B cell (primary cell): ENCODE data around the gene STN1. TPM values are rescaled to one million over a fixed set of nuclear protein-coding genes. Genes with fewer than 3 reads are reported as not detected.

ENCODE experiments used
- ATAC-seq: fragments of 200-7000 bp; cut with Tn5 transposase; one replicate; pipeline ENCODE4 v1.10.0; 2021; ENCODE audit warnings: low read depth, mild to moderate bottlenecking, moderate number of reproducible peaks, moderate library complexity
- CTCF ChIA-PET: fragments of 350-600 bp; sonication (Branson Sonifier 250); formaldehyde crosslinking; loops from one replicate; lab custom pipeline; 2021; ENCODE audit warnings: antibody characterized with exemption, inconsistent platforms; lab: Charles Lee
- POLR2A ChIA-PET: fragments of 350-600 bp; sonication (Branson Sonifier 250); formaldehyde crosslinking; loops from one replicate; lab custom pipeline; 2021; ENCODE audit warnings: antibody characterized with exemption; lab: Charles Lee
- DNase-seq: peaks from one replicate; pipeline ENCODE4 v3.0.0; 2013
- H2AFZ ChIP-seq: 2 replicates; pipeline ENCODE4 v1.6.1; 2012; ENCODE audit warnings: mild to moderate bottlenecking, low read depth, low read length; ENCODE audit not compliant: insufficient read depth, poor library complexity, severe bottlenecking
- H3K27ac ChIP-seq, 2 donors: 1 replicate in 1 of 2; 2 replicates in 1 of 2; pipeline ENCODE4 v1.5.1; 2012 to 2013; ENCODE audit warnings: low read length in 2 of 2, mild to moderate bottlenecking in 2 of 2, moderate library complexity in 1 of 2
- H3K27me3 ChIP-seq, 4 experiments: fragments of 200-600 bp in 1 of 4; sonication (generic) in 1 of 4; replicated peaks in 1 of 4; 1 replicate in 2 of 4; 2 replicates in 2 of 4; pipeline versions ENCODE4 v1.6.1 to v1.7.0; 2013 to 2016; ENCODE audit warnings: low read length in 3 of 4, mild to moderate bottlenecking in 2 of 4, mixed read lengths in 1 of 4, moderate library complexity in 1 of 4; ENCODE audit not compliant: insufficient read depth in 4 of 4, control insufficient read depth in 3 of 4; ENCODE audit errors: control extremely low read depth in 1 of 4
- H3K36me3 ChIP-seq, 2 experiments: replicated peaks in 1 of 2; 1 replicate in 1 of 2; 2 replicates in 1 of 2; pipeline versions ENCODE4 v1.6.1 to v1.7.1; 2013; ENCODE audit warnings: low read length in 1 of 2; ENCODE audit not compliant: insufficient read depth in 2 of 2, control insufficient read depth in 1 of 2; ENCODE audit errors: control extremely low read depth in 1 of 2, extremely low read depth in 1 of 2
- H3K4me1 ChIP-seq, 2 donors: fragments of 200-600 bp in 1 of 2; sonication (generic) in 1 of 2; 1 replicate in 1 of 2; 2 replicates in 1 of 2; pipeline versions ENCODE4 v1.5.1 to v1.6.1; 2013 to 2017; ENCODE audit warnings: low read length in 2 of 2; ENCODE audit not compliant: control insufficient read depth in 2 of 2, insufficient read depth in 2 of 2
- H3K4me2 ChIP-seq: replicated peaks from 2 replicates; pipeline ENCODE3; 2012; ENCODE audit warnings: mild to moderate bottlenecking, low read depth, low read length; ENCODE audit not compliant: poor library complexity, severe bottlenecking
- H3K4me3 ChIP-seq, 5 experiments: fragments of 200-600 bp in 1 of 5; sonication (generic) in 1 of 5; 1 replicate in 3 of 5; 2 replicates in 2 of 5; pipeline versions ENCODE4 v1.5.1 to v1.7.0; 2011 to 2016; ENCODE audit warnings: low read length in 4 of 5, mild to moderate bottlenecking in 4 of 5, low read depth in 2 of 5, control low read depth in 1 of 5, moderate library complexity in 1 of 5; ENCODE audit not compliant: insufficient read depth in 1 of 5; ENCODE audit errors: control extremely low read depth in 1 of 5, extremely low read depth in 1 of 5
- H3K79me2 ChIP-seq: fragments of 200-600 bp; sonication (generic); one replicate; pipeline ENCODE4 v1.6.0; 2016; ENCODE audit warnings: low read length; ENCODE audit not compliant: control insufficient read depth, insufficient read depth
- H3K9ac ChIP-seq: fragments of 200-600 bp; sonication (generic); 2 replicates; pipeline ENCODE4 v1.6.1; 2017; ENCODE audit warnings: mild to moderate bottlenecking, low read length, moderate library complexity
- H3K9me3 ChIP-seq, 3 donors: one replicate each; pipeline versions ENCODE4 v1.6.1 to v1.7.1; 2013; ENCODE audit warnings: low read length in 2 of 3; ENCODE audit not compliant: control insufficient read depth in 2 of 3, insufficient read depth in 1 of 3; ENCODE audit errors: control extremely low read depth in 1 of 3
- H4K20me1 ChIP-seq: 2 replicates; pipeline ENCODE4 v1.6.0; 2012; ENCODE audit warnings: mild to moderate bottlenecking, low read length; ENCODE audit not compliant: insufficient read depth, control insufficient read depth, poor library complexity, severe bottlenecking
- H3K27ac Mint-ChIP-seq: one replicate; pipeline ENCODE4 v1.8.0; 2021; ENCODE audit warnings: mixed read lengths
- H3K27me3 Mint-ChIP-seq: one replicate; pipeline ENCODE4 v1.8.0; 2021; ENCODE audit warnings: mixed read lengths
- H3K4me1 Mint-ChIP-seq: one replicate; pipeline ENCODE4 v1.8.0; 2021; ENCODE audit warnings: mixed read lengths
- H3K4me3 Mint-ChIP-seq: one replicate; pipeline ENCODE4 v1.8.0; 2021; ENCODE audit warnings: mixed read lengths
- H3K9me3 Mint-ChIP-seq: one replicate; pipeline ENCODE4 v1.8.0; 2022; ENCODE audit warnings: mixed read lengths; ENCODE audit not compliant: insufficient read depth
- CTCF ChIP-seq: fragments of 200-600 bp; IDR thresholded peaks from one replicate; pipeline ENCODE4 v1.8.0; 2022; ENCODE audit warnings: antibody characterized with exemption, mild to moderate bottlenecking
- EZH2 ChIP-seq: IDR thresholded peaks from 2 replicates; pipeline ENCODE4 v1.6.1; 2012; ENCODE audit warnings: borderline replicate concordance, low read depth, mild to moderate bottlenecking, moderate library complexity, low read length; ENCODE audit not compliant: insufficient read depth, poor library complexity, severe bottlenecking
- WGBS: methylation state at CpG from one replicate; pipeline ENCODE4 v1.1.5; 2013; ENCODE audit warnings: missing lambda C conversion rate; ENCODE audit not compliant: insufficient coverage; 5-methylcytosine and 5-hydroxymethylcytosine counted together
- intact Hi-C: fragments of 100-400 bp; cut with micrococcal nuclease; formaldehyde crosslinking; loops from one replicate; pipeline ENCODE4 v1.10.0; 2022
- polyA plus RNA-seq: library from polyadenylated mRNA; depleted of rRNA; stranded (reverse); fragments of >200 nt; gene quantifications from 2 replicates; pipeline ENCODE4 v1.2.3, GENCODE V29; 2012
- total RNA-seq, 2 donors: library from RNA; stranded (reverse); fragments of 120-200 nt in 1 of 2; gene quantifications; 1 replicate in 1 of 2; 2 replicates in 1 of 2; pipeline versions ENCODE4 v1.2.3 to v1.2.4, GENCODE V29; 2013 to 2022

STN1 gene
- total and polyA plus RNA-seq, 2 donors (not counting 1 experiment from before 2014, with no cell fraction given) = 16.3 to 24.5 TPM

- ChIA-PET POLR2A (interaction anchor here (0.6 kb wide), 1 partner anchor 115 kb away, joined by 5 read pairs; no protein-coding TSS in a partner anchor), CTCF (interaction anchor here (1.2 to 1.3 kb wide), 2 partner anchors 20 to 156 kb away, joined by 4 to 5 read pairs; no protein-coding TSS in a partner anchor)
- Histone ChIP-seq H2AFZ (no peak overlapping the region), H3K4me2 (no peak overlapping the region), H3K9me3 (peaks cover 2 to 15% (median 14%) of the 10 kb centered on the region in 3 donors), H3K79me2 (no peaks in the 10 kb centered on the region), H3K4me3 (no peak overlapping the region), H3K4me1 (peaks cover 0 to 4% of the 10 kb centered on the region in 2 donors), H3K36me3 (peaks cover 0 to 4% of the 10 kb centered on the region in 2 experiments), H3K9ac (no peak overlapping the region), H3K27ac (no peak overlapping the region), H4K20me1 (no peaks in the 10 kb centered on the region), H3K27me3 (peaks cover 0 to 3% (median 0%) of the 10 kb centered on the region in 4 experiments)
- Mint-ChIP-seq H3K27ac (no peak overlapping the region), H3K4me3 (no peak overlapping the region), H3K27me3 (peaks cover 8% of the 10 kb centered on the region), H3K9me3 (peaks cover 15% of the 10 kb centered on the region), H3K4me1 (peaks cover 9% of the 10 kb centered on the region)
- no peak for ATAC-seq
- no peak for DNase-seq
- no CpG with 5 or more reads among the region's 1 CpG for WGBS
- TF ChIP-seq EZH2 (no peak), CTCF (no peak)
- intact Hi-C loops = no loop called here
These were observed 49.8 kb downstream of the STN1 start for GRCh38 chr10:103868200-103868599.

- no peaks in the 10 kb centered on the region for H3K79me2 ChIP-seq
- WGBS = 100% methylated on average over 1 of the region's 1 CpG
- ChIA-PET POLR2A (no interaction called here), CTCF (interaction anchor here (0.8 to 5.3 kb wide), 3 partner anchors 13 to 150 kb away, joined by 4 to 40 read pairs (median 4); no protein-coding TSS in a partner anchor)
- no peak overlapping the region for H3K27ac ChIP-seq
- ATAC-seq (no peak), DNase-seq (no peak)
- peaks cover 0 to 8% (median 3%) of the 10 kb centered on the region in 4 experiments for H3K27me3 ChIP-seq
- H3K4me3 Mint-ChIP-seq = no peak overlapping the region
- H3K4me1 ChIP-seq = no peaks in the 10 kb centered on the region
- no peak overlapping the region for H3K27ac Mint-ChIP-seq
- H3K9me3 Mint-ChIP-seq = peaks cover 15% of the 10 kb centered on the region
- H3K9me3 ChIP-seq = peaks cover 2 to 14% (median 14%) of the 10 kb centered on the region in 3 donors
- no peak for TF ChIP-seq CTCF
- no peak for TF ChIP-seq EZH2
- no peaks in the 10 kb centered on the region for H4K20me1 ChIP-seq
- no peaks in the 10 kb centered on the region for H3K36me3 ChIP-seq
- H3K4me2 ChIP-seq = no peak overlapping the region
- H3K4me3 ChIP-seq = no peak overlapping the region
- peaks cover under 1% of the 10 kb centered on the region for H3K4me1 Mint-ChIP-seq
- H3K9ac ChIP-seq = no peak overlapping the region
- no peak overlapping the region for H2AFZ ChIP-seq
- intact Hi-C loops = no loop called here
- peaks cover 30% of the 10 kb centered on the region for H3K27me3 Mint-ChIP-seq
These were observed 56.5 kb downstream of the STN1 start for GRCh38 chr10:103861505-103861904.
